IMR-90 (cell line): Measurements from ENCODE around the gene MAP3K7CL. TPM values are rescaled to one million over a fixed set of nuclear protein-coding genes. Genes with fewer than 3 reads are reported as not detected.

Experiments
- ATAC-seq: fragments of 200-7000 bp; cut with Tn5 transposase; 2 replicates; pipeline ENCODE4 v1.9.1; 2020; ENCODE audit warnings: low read depth, mild to moderate bottlenecking, moderate library complexity
- BruUV-seq: library from RNA; stranded (reverse); fragments of 400-500 nt; replicated peaks from 2 replicates; lab custom pipeline; 2021; lab: Mats Ljungman, UMichigan
- CTCF ChIA-PET: fragments of 300-600 bp; formaldehyde crosslinking; extraction: SDS; loops from one replicate; lab custom pipeline; 2021; ENCODE audit warnings: antibody characterized with exemption; lab: Yijun Ruan, JAX
- POLR2A ChIA-PET: fragments of 300-600 bp; sonication (Branson Sonifier 250); formaldehyde crosslinking; loops from one replicate; lab custom pipeline; 2022; ENCODE audit warnings: antibody characterized with exemption; ENCODE audit not compliant: unreplicated experiment; lab: Charles Lee
- DNase-seq: peaks from one replicate; pipeline ENCODE4 v3.0.0; 2013
- H2AFZ ChIP-seq: replicated peaks from 2 replicates; pipeline ENCODE3; 2013; ENCODE audit warnings: low read length, mild to moderate bottlenecking; ENCODE audit not compliant: poor library complexity
- H2AK5ac ChIP-seq: 2 replicates; pipeline ENCODE4 v1.6.1; 2013; ENCODE audit warnings: low read depth, low read length, inconsistent platforms
- H2AK9ac ChIP-seq: replicated peaks from 2 replicates; pipeline ENCODE3; 2013; ENCODE audit warnings: mild to moderate bottlenecking, low read depth, low read length, moderate library complexity; ENCODE audit not compliant: poor library complexity
- H2BK120ac ChIP-seq: 2 replicates; pipeline ENCODE4 v1.6.1; 2013; ENCODE audit warnings: low read depth, low read length, inconsistent platforms
- H2BK15ac ChIP-seq: 3 replicates; pipeline ENCODE4 v1.6.1; 2013; ENCODE audit warnings: low read depth, low read length, inconsistent platforms
- H2BK20ac ChIP-seq: 2 replicates; pipeline ENCODE4 v1.6.1; 2013; ENCODE audit warnings: low read depth, mild to moderate bottlenecking, inconsistent platforms, low read length, moderate library complexity
- H2BK5ac ChIP-seq: 2 replicates; pipeline ENCODE4 v1.6.1; 2013; ENCODE audit warnings: mild to moderate bottlenecking, low read depth, low read length, inconsistent platforms; ENCODE audit not compliant: poor library complexity, severe bottlenecking
- H3K14ac ChIP-seq: replicated peaks from 2 replicates; pipeline ENCODE4 v1.6.1; 2013; ENCODE audit warnings: low read depth, low read length, inconsistent platforms
- H3K18ac ChIP-seq: 2 replicates; pipeline ENCODE4 v1.6.1; 2013; ENCODE audit warnings: low read depth, low read length, control low read depth
- H3K23ac ChIP-seq: 2 replicates; pipeline ENCODE4 v1.6.1; 2013; ENCODE audit warnings: low read depth, low read length, inconsistent platforms
- H3K27ac ChIP-seq: 2 replicates; pipeline ENCODE4 v1.5.1; 2013; ENCODE audit warnings: mild to moderate bottlenecking, control low read depth, low read length; ENCODE audit not compliant: insufficient read depth
- H3K27me3 ChIP-seq: 2 replicates; pipeline ENCODE4 v1.6.1; 2013; ENCODE audit warnings: low read length; ENCODE audit not compliant: control insufficient read depth, insufficient read depth
- H3K36me3 ChIP-seq: 2 replicates; pipeline ENCODE4 v1.6.1; 2013; ENCODE audit warnings: low read length, mixed read lengths; ENCODE audit not compliant: control insufficient read depth, insufficient read depth
- H3K4ac ChIP-seq: 2 replicates; pipeline ENCODE4 v1.6.1; 2013; ENCODE audit warnings: low read depth, low read length, inconsistent platforms
- H3K4me1 ChIP-seq: 2 replicates; pipeline ENCODE4 v1.6.1; 2013; ENCODE audit warnings: low read length, mixed read lengths; ENCODE audit not compliant: control insufficient read depth, insufficient read depth
- H3K4me2 ChIP-seq: 2 replicates; pipeline ENCODE4 v1.6.1; 2013; ENCODE audit warnings: low read depth, mild to moderate bottlenecking, control low read depth, low read length, moderate library complexity
- H3K4me3 ChIP-seq: 2 replicates; pipeline ENCODE4 v1.5.1; 2013; ENCODE audit warnings: low read depth, mild to moderate bottlenecking, control low read depth, low read length, moderate library complexity; ENCODE audit not compliant: insufficient read depth
- H3K56ac ChIP-seq: 2 replicates; pipeline ENCODE4 v1.6.1; 2013; ENCODE audit warnings: low read length, inconsistent platforms; ENCODE audit not compliant: insufficient read depth; ENCODE audit errors: extremely low read depth
- H3K79me1 ChIP-seq, 2 experiments: 2 replicates each; pipeline ENCODE4 v1.6.1; 2013; ENCODE audit warnings: low read length in 2 of 2, inconsistent platforms in 1 of 2, low read depth in 1 of 2
- H3K9ac ChIP-seq: 2 replicates; pipeline ENCODE4 v1.6.1; 2013; ENCODE audit warnings: low read depth, low read length, control low read depth
- H3K9me1 ChIP-seq: 2 replicates; pipeline ENCODE4 v1.6.1; 2013; ENCODE audit warnings: low read length, inconsistent platforms; ENCODE audit not compliant: insufficient read depth
- H3K9me3 ChIP-seq: 2 replicates; pipeline ENCODE4 v1.6.1; 2013; ENCODE audit warnings: low read length; ENCODE audit not compliant: control insufficient read depth, insufficient read depth
- H4K20me1 ChIP-seq: 2 replicates; pipeline ENCODE4 v1.6.1; 2013; ENCODE audit warnings: low read length, inconsistent platforms; ENCODE audit not compliant: insufficient read depth
- H4K5ac ChIP-seq: 2 replicates; pipeline ENCODE4 v1.6.1; 2013; ENCODE audit warnings: mild to moderate bottlenecking, low read depth, low read length, control low read depth
- H4K8ac ChIP-seq, 2 experiments: 2 replicates each; pipeline ENCODE4 v1.6.1; 2013; ENCODE audit warnings: low read depth in 2 of 2, low read length in 2 of 2, control low read depth in 1 of 2, inconsistent platforms in 1 of 2
- H4K91ac ChIP-seq: 2 replicates; pipeline ENCODE4 v1.6.1; 2013; ENCODE audit warnings: low read depth, low read length, inconsistent platforms; ENCODE audit not compliant: insufficient read depth
- BHLHE40 ChIP-seq: fragments of 150-350 bp; IDR thresholded peaks from 2 replicates; pipeline ENCODE4 v1.6.1; 2016; ENCODE audit warnings: mild to moderate bottlenecking, low read depth, low read length
- CEBPB ChIP-seq: IDR thresholded peaks from 2 replicates; pipeline ENCODE4 v1.6.1; 2012; ENCODE audit warnings: low read depth, low read length, improper control_type of control experiment
- CHD1 ChIP-seq: IDR thresholded peaks from 2 replicates; pipeline ENCODE4 v1.6.1; 2012; ENCODE audit warnings: low read depth, low read length, improper control_type of control experiment
- CTCF ChIP-seq: conservative IDR thresholded peaks from 2 replicates; pipeline ENCODE4 v1.5.1; 2012; ENCODE audit warnings: mild to moderate bottlenecking, low read depth, low read length, improper control_type of control experiment
- ELK1 ChIP-seq: fragments of 150-350 bp; IDR thresholded peaks from 2 replicates; pipeline ENCODE4 v1.6.1; 2016; ENCODE audit warnings: low read depth, mild to moderate bottlenecking, low read length, moderate library complexity, borderline replicate concordance
- FOS ChIP-seq: fragments of 150-350 bp; IDR thresholded peaks from 2 replicates; pipeline ENCODE4 v1.6.1; 2016; ENCODE audit warnings: low read depth, low read length
- MAFK ChIP-seq: IDR thresholded peaks from 2 replicates; pipeline ENCODE4 v1.6.1; 2012; ENCODE audit warnings: low read depth, low read length, improper control_type of control experiment
- MAZ ChIP-seq: IDR thresholded peaks from 2 replicates; pipeline ENCODE4 v1.6.1; 2012; ENCODE audit warnings: low read depth, mild to moderate bottlenecking, low read length, improper control_type of control experiment, moderate library complexity, borderline replicate concordance
- MXI1 ChIP-seq: IDR thresholded peaks from 2 replicates; pipeline ENCODE4 v1.6.1; 2012; ENCODE audit warnings: low read depth, mild to moderate bottlenecking, low read length, moderate library complexity, borderline replicate concordance
- NFE2L2 ChIP-seq: fragments of 150-350 bp; IDR thresholded peaks from 2 replicates; pipeline ENCODE4 v1.6.1; 2016; ENCODE audit warnings: low read depth, mild to moderate bottlenecking, low read length
- POLR2A ChIP-seq: IDR thresholded peaks from 2 replicates; pipeline ENCODE4 v1.6.1; 2012; ENCODE audit warnings: mild to moderate bottlenecking, low read depth, low read length
- RAD21 ChIP-seq: IDR thresholded peaks from 2 replicates; pipeline ENCODE4 v1.6.1; 2012; ENCODE audit warnings: low read length, improper control_type of control experiment
- RCOR1 ChIP-seq: IDR thresholded peaks from 2 replicates; pipeline ENCODE4 v1.6.1; 2012; ENCODE audit warnings: mild to moderate bottlenecking, low read length, improper control_type of control experiment; ENCODE audit not compliant: insufficient replicate concordance
- RFX5 ChIP-seq: IDR thresholded peaks from 2 replicates; pipeline ENCODE4 v1.8.0; 2012; ENCODE audit warnings: low read depth, mild to moderate bottlenecking, low read length, moderate library complexity
- SMC3 ChIP-seq: fragments of 150-350 bp; IDR thresholded peaks from 2 replicates; pipeline ENCODE4 v1.6.1; 2016; ENCODE audit warnings: low read depth, mild to moderate bottlenecking, antibody characterized with exemption, low read length, moderate library complexity
- WGBS, 2 experiments: methylation state at CpG; one replicate each; pipeline versions ENCODE4 v1.1.5 to v1.1.7; 2013; ENCODE audit warnings: missing lambda C conversion rate in 2 of 2; ENCODE audit not compliant: insufficient read length in 1 of 2; ENCODE audit errors: extremely low coverage in 2 of 2; 5-methylcytosine and 5-hydroxymethylcytosine counted together
- dilution Hi-C: fragments of 300-500 bp; cut with HindIII; formaldehyde crosslinking; loops from one replicate; pipeline ENCODE4 v1.14.3; 2018; ENCODE audit warnings: low sequenced_read_pairs; ENCODE audit not compliant: unreplicated experiment
- in situ Hi-C: fragments of 300-500 bp; cut with MboI; formaldehyde crosslinking; loops from 3 replicates; pipeline ENCODE4 v1.14.3; 2019; ENCODE audit warnings: low sequenced_read_pairs, inconsistent platforms, mixed read lengths
- intact Hi-C: fragments of 100-400 bp; cut with micrococcal nuclease; formaldehyde crosslinking; loops from 2 replicates; pipeline ENCODE4 v1.10.0; 2022
- polyA plus RNA-seq, 3 experiments: library from polyadenylated mRNA; depleted of rRNA; stranded (reverse); fragments of >200 nt; gene quantifications; 2 replicates each; pipeline ENCODE4 v1.2.3, GENCODE V29; 2012; ENCODE audit warnings: low replicate concordance in 1 of 3
- total RNA-seq: library from RNA; depleted of rRNA; stranded (reverse); fragments of >200 nt; gene quantifications from 2 replicates; pipeline ENCODE4 v1.2.3, GENCODE V29; 2012
- TF ChIP-seq, protein P1 (sequence below): fragments of 150-350 bp; IDR thresholded peaks from 2 replicates; pipeline ENCODE4 v1.6.1; 2017; ENCODE audit warnings: mild to moderate bottlenecking, antibody characterized with exemption, low read length, low read depth

The MAP3K7CL gene
- total and polyA plus RNA-seq, 2 of the 4 experiments (the other 2 are of a cell fraction): 21.0 to 22.3 TPM

GRCh38 chr21:29168891-29169315 lies 38.5 kb downstream of the MAP3K7CL start:
- peak overlapping the region; percentile 51; the same call in 1 of the 2 replicates for H2AK5ac ChIP-seq
- no peak overlapping the region for H3K9ac ChIP-seq
- 0 out of 2 replicates have a peak overlapping the region, but pooled peaks have one; percentile 2 for H4K91ac ChIP-seq
- no peaks in the 10 kb centered on the region for H4K20me1 ChIP-seq
- no peak overlapping the region for H3K4me2 ChIP-seq
- no peak overlapping the region; the same call in 1 of the 2 replicates for H2BK20ac ChIP-seq
- H3K27me3 ChIP-seq: no peaks in the 10 kb centered on the region
- H3K36me3 ChIP-seq: no peaks in the 10 kb centered on the region
- H3K27ac ChIP-seq: no peak overlapping the region
- POLR2A ChIA-PET: no interaction called here
- H3K4me1 ChIP-seq: 0 out of 2 replicates have a peak, but pooled peaks cover 2% of the 10 kb centered on the region
- peak overlapping the region; percentile 0; the same call in 1 of the 2 replicates for H3K18ac ChIP-seq
- no peak overlapping the region for H2AK9ac ChIP-seq
- H4K8ac ChIP-seq: no peak overlapping the region
- WGBS, 2 experiments: 67% methylated on average over 1 of the region's 3 CpGs; no CpG with 5 or more reads in 1 of the 2 experiments
- H2BK120ac ChIP-seq: peak overlapping the region; percentile 59; the same call in 1 of the 2 replicates
- H3K4me3 ChIP-seq: no peak overlapping the region
- no peak overlapping the region for H3K23ac ChIP-seq
- no peak overlapping the region for H2BK5ac ChIP-seq
- ATAC-seq (no peak), DNase-seq (no peak)
- no peaks in the 10 kb centered on the region for H3K9me3 ChIP-seq
- CTCF ChIA-PET: no interaction called here
- no peak overlapping the region for H2AFZ ChIP-seq
- dilution Hi-C loops: no loop called here
- H3K4ac ChIP-seq: peak overlapping the region; percentile 33
- in situ Hi-C loops: no loop called here
- no peak overlapping the region for H3K14ac ChIP-seq
- no TSS peak for BruUV-seq
- peak overlapping the region; percentile 39; the same call in 2 of the 3 replicates for H2BK15ac ChIP-seq
- no peak overlapping the region for H4K5ac ChIP-seq
- intact Hi-C loops: loop anchor here (10.0 kb wide), 1 partner anchor 306 kb away; no protein-coding TSS in a partner anchor
- TF ChIP-seq RFX5: no peak
- TF ChIP-seq RCOR1: no peak
- TF ChIP-seq BHLHE40: no peak
- no peak for TF ChIP-seq FOS
- no peak for TF ChIP-seq MAZ
- no peak for TF ChIP-seq SMC3
- TF ChIP-seq CTCF: no peak
- no peak for TF ChIP-seq POLR2A
- TF ChIP-seq MXI1: no peak
- no peak for TF ChIP-seq CHD1
- TF ChIP-seq ELK1: no peak
- TF ChIP-seq RAD21: no peak
- TF ChIP-seq NFE2L2: no peak
- TF ChIP-seq, protein P1, sequence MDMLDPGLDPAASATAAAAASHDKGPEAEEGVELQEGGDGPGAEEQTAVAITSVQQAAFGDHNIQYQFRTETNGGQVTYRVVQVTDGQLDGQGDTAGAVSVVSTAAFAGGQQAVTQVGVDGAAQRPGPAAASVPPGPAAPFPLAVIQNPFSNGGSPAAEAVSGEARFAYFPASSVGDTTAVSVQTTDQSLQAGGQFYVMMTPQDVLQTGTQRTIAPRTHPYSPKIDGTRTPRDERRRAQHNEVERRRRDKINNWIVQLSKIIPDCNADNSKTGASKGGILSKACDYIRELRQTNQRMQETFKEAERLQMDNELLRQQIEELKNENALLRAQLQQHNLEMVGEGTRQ: no peak
- no peak for TF ChIP-seq CEBPB
- no peak for TF ChIP-seq MAFK
- no peaks in the 10 kb centered on the region; a peak in 1 of 4 replicates for H3K79me1 ChIP-seq
- H3K56ac ChIP-seq: no peak overlapping the region
- no peaks in the 10 kb centered on the region for H3K9me1 ChIP-seq
